ENCODE results near the gene ACKR4. TPM values are rescaled to one million over a fixed set of nuclear protein-coding genes. Genes with fewer than 3 reads are reported as not detected.

ACKR4 gene
- polyA plus RNA-seq, 1 experiment: 26.7 TPM

DNA sequence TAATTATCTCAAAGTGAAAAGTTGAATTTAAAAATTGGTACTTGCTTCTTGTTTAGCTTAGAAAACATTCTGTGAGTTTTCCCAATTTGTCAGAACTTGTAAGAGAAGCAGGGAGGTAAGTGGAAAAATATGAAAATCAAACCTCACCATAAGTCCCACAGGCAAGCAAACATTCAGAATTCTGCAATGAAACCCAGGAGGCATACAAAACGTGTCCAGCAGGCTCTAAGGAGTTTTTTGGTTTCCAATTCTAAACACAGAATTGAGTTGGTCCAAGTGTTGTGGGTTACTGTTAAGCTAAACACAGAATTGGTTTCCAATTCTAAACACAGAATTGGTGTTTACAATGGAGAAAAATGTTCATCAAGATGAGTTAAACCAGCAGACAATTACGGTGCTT is 27.1 kb upstream of the ACKR4 start:
- POLR2A ChIA-PET: no interaction called here
- H3K27me3 ChIP-seq (ENCODE audit: control insufficient read depth, insufficient read depth, low read length): no peaks in the 10 kb centered on the region
- CTCF ChIA-PET: interaction anchor here (0.8 to 1.4 kb wide), 3 partner anchors 12 to 71 kb away, joined by 3 to 4 read pairs (median 3); no protein-coding TSS in a partner anchor
- no peak overlapping the region for H3K4me3 ChIP-seq (ENCODE audit: low read depth, low read length)
- H3K36me3 ChIP-seq (ENCODE audit: control insufficient read depth, insufficient read depth, low read length): no peaks in the 10 kb centered on the region
- no peak for DNase-seq (ENCODE audit: low read depth)
- TF ChIP-seq, protein P1, sequence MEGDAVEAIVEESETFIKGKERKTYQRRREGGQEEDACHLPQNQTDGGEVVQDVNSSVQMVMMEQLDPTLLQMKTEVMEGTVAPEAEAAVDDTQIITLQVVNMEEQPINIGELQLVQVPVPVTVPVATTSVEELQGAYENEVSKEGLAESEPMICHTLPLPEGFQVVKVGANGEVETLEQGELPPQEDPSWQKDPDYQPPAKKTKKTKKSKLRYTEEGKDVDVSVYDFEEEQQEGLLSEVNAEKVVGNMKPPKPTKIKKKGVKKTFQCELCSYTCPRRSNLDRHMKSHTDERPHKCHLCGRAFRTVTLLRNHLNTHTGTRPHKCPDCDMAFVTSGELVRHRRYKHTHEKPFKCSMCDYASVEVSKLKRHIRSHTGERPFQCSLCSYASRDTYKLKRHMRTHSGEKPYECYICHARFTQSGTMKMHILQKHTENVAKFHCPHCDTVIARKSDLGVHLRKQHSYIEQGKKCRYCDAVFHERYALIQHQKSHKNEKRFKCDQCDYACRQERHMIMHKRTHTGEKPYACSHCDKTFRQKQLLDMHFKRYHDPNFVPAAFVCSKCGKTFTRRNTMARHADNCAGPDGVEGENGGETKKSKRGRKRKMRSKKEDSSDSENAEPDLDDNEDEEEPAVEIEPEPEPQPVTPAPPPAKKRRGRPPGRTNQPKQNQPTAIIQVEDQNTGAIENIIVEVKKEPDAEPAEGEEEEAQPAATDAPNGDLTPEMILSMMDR (IDR thresholded peaks at IDR 0.05; ENCODE audit: insufficient read depth, low read depth, low read length): no peak

DNA sequence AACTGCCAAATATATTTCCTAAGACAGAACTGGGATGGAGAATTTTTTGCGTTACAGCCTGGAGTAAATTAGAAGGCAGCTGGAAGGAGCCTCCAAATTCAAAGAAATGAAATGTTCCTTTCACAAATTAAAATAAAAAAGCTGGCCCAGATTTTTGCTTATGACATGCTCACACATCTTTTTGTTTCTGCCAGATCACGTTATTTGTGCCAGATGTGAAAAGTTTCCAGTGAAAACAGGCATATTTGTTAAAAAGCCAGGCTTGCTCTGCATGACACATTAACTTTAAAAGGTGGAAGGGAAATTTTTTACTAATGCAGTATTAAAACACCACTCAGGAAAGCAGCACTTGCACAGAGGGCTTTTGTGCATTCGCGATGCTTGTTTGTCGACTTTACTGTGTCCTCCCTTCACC is 23.3 kb upstream of the ACKR4 start:
- TF ChIP-seq, protein P1 (IDR thresholded peaks at IDR 0.05; ENCODE audit: insufficient read depth, low read depth, low read length): no peak
- Histone ChIP-seq H3K4me3 (ENCODE audit: low read depth, low read length) (no peak overlapping the region), H3K27me3 (ENCODE audit: control insufficient read depth, insufficient read depth, low read length) (no peaks in the 10 kb centered on the region), H3K36me3 (ENCODE audit: control insufficient read depth, insufficient read depth, low read length) (peaks cover 3% of the 10 kb centered on the region; the same call in 1 of the 2 replicates)
- CTCF ChIA-PET: interaction anchor here (0.9 to 1.2 kb wide), 4 partner anchors 9 to 62 kb away, joined by 3 to 4 read pairs (median 3); no protein-coding TSS in a partner anchor
- DNase-seq (ENCODE audit: low read depth): peak; percentile 96
- POLR2A ChIA-PET: no interaction called here

DNA sequence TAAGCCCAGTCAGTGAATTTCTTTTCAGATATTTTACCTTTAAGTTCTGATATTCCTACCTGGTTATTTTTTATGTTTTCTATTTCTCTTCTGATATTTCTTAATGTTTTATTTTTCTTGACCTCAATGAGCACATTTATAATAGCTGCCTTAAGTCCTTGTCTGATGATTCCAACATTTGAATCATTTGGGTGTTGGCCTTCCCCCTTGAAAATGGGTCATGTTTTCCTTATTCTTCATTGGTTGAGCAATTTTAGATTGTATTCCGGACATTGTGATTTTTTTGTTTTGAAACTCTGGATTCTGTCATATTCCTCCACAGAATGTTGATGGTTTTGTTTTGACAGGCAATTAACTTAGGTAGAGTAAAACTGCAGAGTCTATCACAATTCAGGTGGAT is 9.7 kb upstream of the ACKR4 start:
- Histone ChIP-seq H3K4me3 (ENCODE audit: low read depth, low read length) (no peak overlapping the region), H3K27me3 (ENCODE audit: control insufficient read depth, insufficient read depth, low read length) (no peaks in the 10 kb centered on the region), H3K36me3 (ENCODE audit: control insufficient read depth, insufficient read depth, low read length) (no peaks in the 10 kb centered on the region)
- ChIA-PET CTCF (interaction anchor here (0.6 kb wide), 1 partner anchor 9 kb away, joined by 3 read pairs; no protein-coding TSS in a partner anchor), POLR2A (no interaction called here)
- DNase-seq (ENCODE audit: low read depth): no peak
- TF ChIP-seq, protein P1 (IDR thresholded peaks at IDR 0.05; ENCODE audit: insufficient read depth, low read depth, low read length): no peak

DNA sequence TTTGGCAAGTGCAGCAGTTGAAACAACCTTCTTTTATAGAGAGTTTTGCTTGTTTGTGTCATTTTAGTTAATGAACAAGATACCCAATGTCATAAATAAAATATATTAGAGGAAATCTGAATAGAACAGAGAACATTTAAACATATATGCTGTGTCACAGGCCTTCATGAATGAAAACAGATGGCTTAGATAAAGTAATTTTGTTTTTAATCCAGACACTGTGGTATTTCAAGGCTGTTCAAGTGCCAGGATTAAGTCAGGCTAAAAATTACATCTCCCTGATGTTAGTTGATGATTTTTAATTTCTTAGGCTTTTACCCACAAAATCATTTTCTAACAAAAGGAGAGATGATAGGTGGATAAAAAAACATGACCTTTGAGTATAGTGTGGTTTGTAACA is 4.9 kb upstream of the ACKR4 start:
- ChIA-PET POLR2A (no interaction called here), CTCF (interaction anchor here (0.7 kb wide), 1 partner anchor 150 kb away, joined by 3 read pairs; no protein-coding TSS in a partner anchor)
- no peaks in the 10 kb centered on the region for H3K27me3 ChIP-seq (ENCODE audit: control insufficient read depth, insufficient read depth, low read length)
- no peak for DNase-seq (ENCODE audit: low read depth)
- no peak overlapping the region for H3K4me3 ChIP-seq (ENCODE audit: low read depth, low read length)
- H3K36me3 ChIP-seq (ENCODE audit: control insufficient read depth, insufficient read depth, low read length): no peaks in the 10 kb centered on the region
- TF ChIP-seq, protein P1 (IDR thresholded peaks at IDR 0.05; ENCODE audit: insufficient read depth, low read depth, low read length): no peak

DNA sequence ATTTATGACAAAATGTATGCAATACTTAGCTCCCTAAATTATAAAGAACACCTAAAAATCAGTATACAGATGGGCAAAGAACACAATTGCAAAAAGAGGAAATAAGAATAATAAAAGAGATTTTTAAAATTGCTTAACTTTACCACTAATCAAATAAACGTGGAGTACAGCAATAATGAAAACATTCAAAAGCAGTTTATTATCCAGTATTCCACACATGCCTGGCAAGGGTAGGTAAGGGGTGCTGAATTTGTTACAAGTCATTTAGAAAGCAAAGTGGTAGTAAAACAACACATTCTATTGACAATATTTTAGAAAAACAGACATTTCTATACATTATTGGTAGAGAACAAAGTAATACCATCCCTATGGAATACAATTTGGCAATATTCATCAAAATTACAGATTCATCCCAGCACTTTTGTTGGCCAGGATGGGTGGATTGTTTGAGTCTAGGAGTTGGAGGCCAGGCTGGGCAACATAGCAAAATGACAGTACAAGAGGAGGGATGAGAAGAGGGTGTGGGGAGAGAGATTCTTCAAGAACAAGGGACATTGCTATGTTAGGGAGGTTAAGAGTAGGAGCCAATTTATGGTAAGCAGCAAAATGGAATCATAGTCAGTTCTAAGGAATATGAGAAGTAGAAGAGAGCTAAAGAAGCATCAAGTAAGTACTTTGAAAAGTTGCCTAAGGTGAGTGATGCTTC is 3.7 kb upstream of the ACKR4 start:
- ChIA-PET POLR2A (interaction anchor here (0.5 to 1.0 kb wide), 3 partner anchors 50 to 60 kb away, joined by 3 to 4 read pairs (median 3); no protein-coding TSS in a partner anchor), CTCF (interaction anchor here (0.7 to 1.2 kb wide), 2 partner anchors 24 kb away, joined by 3 read pairs; no protein-coding TSS in a partner anchor)
- Histone ChIP-seq H3K27me3 (ENCODE audit: control insufficient read depth, insufficient read depth, low read length) (no peaks in the 10 kb centered on the region), H3K4me3 (ENCODE audit: low read depth, low read length) (no peak overlapping the region), H3K36me3 (ENCODE audit: control insufficient read depth, insufficient read depth, low read length) (no peaks in the 10 kb centered on the region)
- no peak for DNase-seq (ENCODE audit: low read depth)
- TF ChIP-seq, protein P1 (IDR thresholded peaks at IDR 0.05; ENCODE audit: insufficient read depth, low read depth, low read length): no peak
